Measurements from ENCODE around the gene FERMT1.

DNA sequence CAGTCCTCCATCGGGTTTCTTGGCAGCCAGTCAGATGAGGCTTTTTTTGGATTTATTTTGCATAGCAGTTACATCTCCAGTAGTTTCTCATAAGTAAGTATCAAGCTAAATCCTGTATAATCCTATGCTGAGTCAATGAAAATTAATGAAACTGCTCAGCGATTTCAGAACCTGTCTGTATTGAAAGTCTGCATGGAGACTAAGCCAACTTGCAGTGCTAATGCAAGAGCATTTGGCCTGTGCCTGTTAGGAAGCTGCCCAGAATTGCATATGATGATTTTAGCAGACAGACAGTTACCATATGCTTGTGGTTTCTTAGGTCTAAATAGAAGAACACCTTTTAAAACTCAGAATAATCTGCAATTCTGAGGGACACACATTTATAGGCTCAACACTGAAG lies 43.8 kb downstream of the FERMT1 start:
- TF ChIP-seq EZH2 (IDR thresholded peaks at IDR 0.05; ENCODE audit: insufficient read depth, poor library complexity, severe bottlenecking), result no peak
- TF ChIP-seq EZH2phosphoT487 (IDR thresholded peaks at IDR 0.05; ENCODE audit: insufficient read depth, low read depth), result no peak

All from GM23248 (cell line).